K562 (cell line): ENCODE results near the gene SPIB. TPM values are rescaled to one million over a fixed set of nuclear protein-coding genes. Genes with fewer than 3 reads are reported as not detected.

Experiments
- ARID4B ChIP-seq: sonication (generic); formaldehyde crosslinking; IDR thresholded peaks from 2 replicates; pipeline ENCODE4 v1.8.0; 2022; ENCODE audit warnings: mild to moderate bottlenecking, missing genetic modification reagents
- BCLAF1 ChIP-seq, 2 experiments: fragments of 450-650 bp in 1 of 2; IDR thresholded peaks; 2 replicates each; pipeline ENCODE4 v1.6.1; 2011 to 2017; ENCODE audit warnings: low read depth in 2 of 2, antibody characterized with exemption in 1 of 2, borderline replicate concordance in 1 of 2, low read length in 1 of 2, mild to moderate bottlenecking in 1 of 2, mixed read lengths in 1 of 2; ENCODE audit not compliant: control insufficient read depth in 1 of 2
- C11orf30 ChIP-seq: fragments of 450-650 bp; IDR thresholded peaks from 2 replicates; pipeline ENCODE4 v1.6.1; 2016; ENCODE audit warnings: low read depth, mild to moderate bottlenecking
- CBFB ChIP-seq: sonication (generic); formaldehyde crosslinking; IDR thresholded peaks from 2 replicates; pipeline ENCODE4 v1.4.0; 2020; ENCODE audit warnings: mild to moderate bottlenecking, missing genetic modification reagents
- GATAD2B ChIP-seq: fragments of 450-650 bp; IDR thresholded peaks from 2 replicates; pipeline ENCODE4 v1.6.1; 2017; ENCODE audit warnings: mild to moderate bottlenecking, borderline replicate concordance
- NFE2 ChIP-seq: IDR thresholded peaks from 2 replicates; pipeline ENCODE4 v1.6.1; 2014; ENCODE audit warnings: antibody characterized with exemption, low read depth
- SNIP1 ChIP-seq: fragments of 450-650 bp; IDR thresholded peaks from 2 replicates; pipeline ENCODE4 v1.7.1; 2017; ENCODE audit warnings: low read depth, mild to moderate bottlenecking
- SPI1 ChIP-seq: IDR thresholded peaks from 2 replicates; pipeline ENCODE4 v1.6.1; 2011; ENCODE audit warnings: low read depth, low read length, control low read depth, borderline replicate concordance
- USF1 ChIP-seq: sonication (generic); formaldehyde crosslinking; IDR thresholded peaks from 2 replicates; pipeline ENCODE4 v1.9.0; 2022; ENCODE audit warnings: mild to moderate bottlenecking, missing genetic modification reagents
- ZFP36 ChIP-seq: fragments of 150-350 bp; IDR thresholded peaks from 2 replicates; pipeline ENCODE4 v1.6.1; 2018; ENCODE audit warnings: low read length, low read depth; ENCODE audit not compliant: partially characterized antibody
- ZNF263 ChIP-seq: sonication (generic); formaldehyde crosslinking; IDR thresholded peaks from 2 replicates; pipeline ENCODE4 v1.8.0; 2022; ENCODE audit warnings: mild to moderate bottlenecking, missing genetic modification reagents, borderline replicate concordance
- ZNF77 ChIP-seq: fragments of 250-450 bp; sonication (Bioruptor Pico); IDR thresholded peaks from 2 replicates; pipeline ENCODE4 v1.5.0; 2020
- polyA plus RNA-seq, 8 experiments: library from polyadenylated mRNA; depleted of rRNA in 4 of 8; stranded (reverse) in 5 of 8; unstranded in 3 of 8; fragments of >200 nt; fragmentation: Nextera tagmentation in 2 of 8; fragmentation: Illumina TruSeq in 1 of 8; extraction: Ambion mirVana in 2 of 8; extraction: Trizol in 1 of 8; gene quantifications; 2 replicates each; pipeline versions ENCODE4 v1.2.1 to v1.2.3, GENCODE V29; 2011 to 2014; ENCODE audit warnings: inconsistent platforms in 1 of 8, missing spikeins in 1 of 8
- total RNA-seq, 7 experiments: library from RNA; depleted of rRNA in 6 of 7; stranded (reverse); fragments of >200 nt in 6 of 7; fragmentation: Illumina TruSeq in 2 of 7; extraction: Trizol in 2 of 7; gene quantifications; 2 replicates each; pipeline versions ENCODE4 v1.2.1 to v1.2.3, GENCODE V29; 2011 to 2021; ENCODE audit warnings: low replicate concordance in 1 of 7

SPIB gene
- total and polyA plus RNA-seq, 9 of the 15 experiments (the other 6 are each of a cell fraction or from before 2014, with no cell fraction given), result 0.06 to 1.0 (median 0.43) TPM; not detected in 1

GRCh38 chr19:50431343-50432220 lies 12.8 kb downstream of the SPIB start (continued):
- TF ChIP-seq ZNF263 (CRISPR knock-in tag) (peak; percentile 23; the same call in 1 of the 2 replicates), ZNF77 (CRISPR knock-in tag) (no peak), C11orf30 (no peak), SPI1 (0 out of 2 replicates have a peak, but pooled peaks have one; percentile 24), USF1 (CRISPR knock-in tag) (no peak), ARID4B (0 out of 2 replicates have a peak, but pooled peaks have one; percentile 22), BCLAF1 (IDR thresholded peaks at IDR 0.05; ENCODE audit: borderline replicate concordance in 1 of 2, control insufficient read depth in 1 of 2, low read depth in 2 of 2, low read length in 1 of 2) (no peak), SNIP1 (no peak), ZFP36 (no peak), CBFB (no peak), NFE2 (no peak), GATAD2B (no peak)
